HFF-Myc (cell line): Measurements from ENCODE around the gene PRPF40B.

Experiments
- DNase-seq: peaks from one replicate; pipeline ENCODE4 v3.0.0-alpha.2; 2011; ENCODE audit warnings: low read depth; ENCODE audit errors: extremely low read depth
- H3K4me3 ChIP-seq: replicated peaks from 2 replicates; pipeline ENCODE4 v1.5.1; 2011; ENCODE audit warnings: low read depth, mild to moderate bottlenecking, control low read depth, low read length
- CTCF ChIP-seq: IDR thresholded peaks from 2 replicates; pipeline ENCODE4 v1.5.1; 2012; ENCODE audit warnings: mild to moderate bottlenecking, low read depth, low read length, control low read depth; ENCODE audit errors: missing control alignments

Gene PRPF40B

GRCh38 chr12:49583366-49584094 lies 39.8 kb upstream of the PRPF40B start:
- DNase-seq, result no peak
- TF ChIP-seq CTCF, result no peak
- no peak overlapping the region for H3K4me3 ChIP-seq

- no peak overlapping the region for H3K4me3 ChIP-seq
- no peak for TF ChIP-seq CTCF
Observed at GRCh38 chr12:49584591-49584990, 38.8 kb upstream of the PRPF40B start.

GRCh38 chr12:49585477-49586459 lies 37.6 kb upstream of the PRPF40B start:
- no peak for TF ChIP-seq CTCF
- no peak for DNase-seq

More at GRCh38 chr12:49584591-49584990, 38.8 kb upstream of the PRPF40B start:
- no peak for DNase-seq

GRCh38 chr12:49587174-49587908 lies 36.0 kb upstream of the PRPF40B start:
- TF ChIP-seq CTCF, result no peak

More at GRCh38 chr12:49585477-49586459, 37.6 kb upstream of the PRPF40B start:
- no peak overlapping the region for H3K4me3 ChIP-seq

GRCh38 chr12:49588281-49588680 lies 35.1 kb upstream of the PRPF40B start:
- H3K4me3 ChIP-seq, result no peak overlapping the region
- TF ChIP-seq CTCF, result no peak
- DNase-seq, result no peak

More at GRCh38 chr12:49587174-49587908, 36.0 kb upstream of the PRPF40B start:
- H3K4me3 ChIP-seq, result no peak overlapping the region
- no peak for DNase-seq
